ENCODE measurements around the gene PALLD. TPM values are rescaled to one million over a fixed set of nuclear protein-coding genes. Genes with fewer than 3 reads are reported as not detected.

Gene PALLD
- total RNA-seq, 5 donors from 2014 or later (not counting 1 experiment from before 2014, with no cell fraction given) = 0.56 to 1.9 (median 0.93) TPM

GRCh38 chr4:168832763-168833575, 336.1 kb downstream of the PALLD start:
- 19% methylated on average over 58 of the region's 59 CpGs for WGBS (ENCODE audit: insufficient coverage)
- CTCF ChIA-PET = interaction anchor here in 1 of 2 donors (1.3 kb wide), 1 partner anchor 11 kb away, joined by 3 read pairs; no protein-coding TSS in a partner anchor
- H3K4me1 Mint-ChIP-seq = peaks cover 12 to 15% (median 12%) of the 10 kb centered on the region in 3 donors
- Histone ChIP-seq H3K27me3 (replicated peaks in 1 of 2; ENCODE audit: control insufficient read depth in 2 of 2, extremely low read depth in 1 of 2, insufficient read depth in 2 of 2, low read length in 1 of 2) (peaks cover 2 to 24% of the 10 kb centered on the region in 2 experiments), H3K4me1 (ENCODE audit: control insufficient read depth in 1 of 2, extremely low read depth in 1 of 2, insufficient read depth in 2 of 2, low read length in 2 of 2) (peaks cover 0 to 20% of the 10 kb centered on the region in 2 experiments), H3K4me3 (ENCODE audit: control insufficient read depth in 1 of 2, extremely low read depth in 1 of 2, low read length in 1 of 2) (peak overlapping the region; percentile 57 to 80), H3K27ac (ENCODE audit: low read length) (no peak overlapping the region), H3K36me3 (ENCODE audit: control insufficient read depth in 2 of 2, extremely low read depth in 1 of 2, insufficient read depth in 1 of 2, low read length in 1 of 2) (no peaks in the 10 kb centered on the region), H3K9me3 (no peaks in the 10 kb centered on the region)
- DNase-seq (peak in 1 of 35 experiments; percentile 12), ATAC-seq (replicated peaks in 1 of 4) (peak in 2 of 4 experiments; percentile 10 to 29)
- POLR2A ChIA-PET = no interaction called here
- H3K36me3 Mint-ChIP-seq = no peaks in the 10 kb centered on the region
- no peaks in the 10 kb centered on the region for H3K9me3 Mint-ChIP-seq
- peak overlapping the region; percentile 71 to 81 (median 77) for H3K4me3 Mint-ChIP-seq
- no peak overlapping the region for H3K27ac Mint-ChIP-seq
- H3K27me3 Mint-ChIP-seq = peaks cover 38 to 67% of the 10 kb centered on the region in 2 donors

GRCh38 chr4:168833881-168834280, 337.0 kb downstream of the PALLD start:
- Histone ChIP-seq H3K27me3 (replicated peaks in 1 of 2; ENCODE audit: control insufficient read depth in 2 of 2, extremely low read depth in 1 of 2, insufficient read depth in 2 of 2, low read length in 1 of 2) (peaks cover 2 to 24% of the 10 kb centered on the region in 2 experiments), H3K4me3 (ENCODE audit: control insufficient read depth in 1 of 2, extremely low read depth in 1 of 2, low read length in 1 of 2) (no peak overlapping the region), H3K36me3 (ENCODE audit: control insufficient read depth in 2 of 2, extremely low read depth in 1 of 2, insufficient read depth in 1 of 2, low read length in 1 of 2) (no peaks in the 10 kb centered on the region), H3K27ac (ENCODE audit: low read length) (no peak overlapping the region), H3K4me1 (ENCODE audit: control insufficient read depth in 1 of 2, extremely low read depth in 1 of 2, insufficient read depth in 2 of 2, low read length in 2 of 2) (peaks cover 0 to 20% of the 10 kb centered on the region in 2 experiments), H3K9me3 (no peaks in the 10 kb centered on the region)
- H3K36me3 Mint-ChIP-seq = no peaks in the 10 kb centered on the region
- peak overlapping the region in 1 of 3 donors; percentile 4 for H3K4me3 Mint-ChIP-seq
- ChIA-PET POLR2A (no interaction called here), CTCF (interaction anchor here in 1 of 2 donors (1.3 kb wide), 1 partner anchor 10 kb away, joined by 3 read pairs; no protein-coding TSS in a partner anchor)
- H3K9me3 Mint-ChIP-seq = no peaks in the 10 kb centered on the region
- ATAC-seq (replicated peaks in 1 of 4) (no peak), DNase-seq (no peak)
- no CpG with 5 or more reads among the region's 2 CpGs for WGBS (ENCODE audit: insufficient coverage)
- peaks cover 12 to 15% (median 12%) of the 10 kb centered on the region in 3 donors for H3K4me1 Mint-ChIP-seq
- peaks cover 42 to 69% of the 10 kb centered on the region in 2 donors for H3K27me3 Mint-ChIP-seq
- no peak overlapping the region for H3K27ac Mint-ChIP-seq

- Histone ChIP-seq H3K4me3 (ENCODE audit: control insufficient read depth in 1 of 2, extremely low read depth in 1 of 2, low read length in 1 of 2) (no peak overlapping the region), H3K9me3 (no peaks in the 10 kb centered on the region), H3K36me3 (ENCODE audit: control insufficient read depth in 2 of 2, extremely low read depth in 1 of 2, insufficient read depth in 1 of 2, low read length in 1 of 2) (no peaks in the 10 kb centered on the region), H3K27ac (ENCODE audit: low read length) (no peak overlapping the region), H3K27me3 (replicated peaks in 1 of 2; ENCODE audit: control insufficient read depth in 2 of 2, extremely low read depth in 1 of 2, insufficient read depth in 2 of 2, low read length in 1 of 2) (peaks cover under 1 to 21% of the 10 kb centered on the region in 2 experiments), H3K4me1 (ENCODE audit: control insufficient read depth in 1 of 2, extremely low read depth in 1 of 2, insufficient read depth in 2 of 2, low read length in 2 of 2) (peaks cover 0 to 20% of the 10 kb centered on the region in 2 experiments)
- Mint-ChIP-seq H3K27ac (no peak overlapping the region), H3K27me3 (peaks cover 43 to 62% of the 10 kb centered on the region in 2 donors), H3K4me3 (no peak overlapping the region), H3K9me3 (no peaks in the 10 kb centered on the region), H3K4me1 (peaks cover 8 to 15% (median 9%) of the 10 kb centered on the region in 3 donors), H3K36me3 (no peaks in the 10 kb centered on the region)
- WGBS (ENCODE audit: insufficient coverage) = 98% methylated on average over 7 of the region's 9 CpGs
- DNase-seq (no peak), ATAC-seq (replicated peaks in 1 of 4) (no peak)
- ChIA-PET CTCF (interaction anchor here in 1 of 2 donors (0.8 kb wide), 1 partner anchor 99 kb away, joined by 3 read pairs; no protein-coding TSS in a partner anchor), POLR2A (no interaction called here)
These were observed 339.1 kb downstream of the PALLD start for GRCh38 chr4:168835880-168836454.

GRCh38 chr4:168836490-168836889, 339.6 kb downstream of the PALLD start:
- CTCF ChIA-PET = interaction anchor here in 1 of 2 donors (0.8 kb wide), 1 partner anchor 99 kb away, joined by 3 read pairs; no protein-coding TSS in a partner anchor
- peak in 1 of 35 experiments; percentile 16 for DNase-seq
- Mint-ChIP-seq H3K4me1 (peaks cover 3 to 11% (median 6%) of the 10 kb centered on the region in 3 donors), H3K27me3 (peaks cover 38 to 59% of the 10 kb centered on the region in 2 donors), H3K4me3 (no peak overlapping the region), H3K27ac (no peak overlapping the region), H3K9me3 (no peaks in the 10 kb centered on the region), H3K36me3 (no peaks in the 10 kb centered on the region)
- 81% methylated on average over 8 of the region's 9 CpGs for WGBS (ENCODE audit: insufficient coverage)
- peaks cover 0 to 19% of the 10 kb centered on the region in 2 experiments for H3K27me3 ChIP-seq (replicated peaks in 1 of 2; ENCODE audit: control insufficient read depth in 2 of 2, extremely low read depth in 1 of 2, insufficient read depth in 2 of 2, low read length in 1 of 2)
- no peaks in the 10 kb centered on the region for H3K36me3 ChIP-seq (ENCODE audit: control insufficient read depth in 2 of 2, extremely low read depth in 1 of 2, insufficient read depth in 1 of 2, low read length in 1 of 2)
- no peak for ATAC-seq (replicated peaks in 1 of 4)
- POLR2A ChIA-PET = no interaction called here
- no peak overlapping the region for H3K4me3 ChIP-seq (ENCODE audit: control insufficient read depth in 1 of 2, extremely low read depth in 1 of 2, low read length in 1 of 2)
- no peak overlapping the region for H3K27ac ChIP-seq (ENCODE audit: low read length)
- peaks cover 0 to 18% of the 10 kb centered on the region in 2 experiments for H3K4me1 ChIP-seq (ENCODE audit: control insufficient read depth in 1 of 2, extremely low read depth in 1 of 2, insufficient read depth in 2 of 2, low read length in 2 of 2)
- H3K9me3 ChIP-seq = no peaks in the 10 kb centered on the region

GRCh38 chr4:168837922-168838321, 341.1 kb downstream of the PALLD start:
- Mint-ChIP-seq H3K4me3 (no peak overlapping the region), H3K27ac (no peak overlapping the region), H3K9me3 (no peaks in the 10 kb centered on the region), H3K36me3 (no peaks in the 10 kb centered on the region), H3K4me1 (peaks cover 0 to 5% (median 4%) of the 10 kb centered on the region in 3 donors), H3K27me3 (peaks cover 36 to 57% of the 10 kb centered on the region in 2 donors)
- DNase-seq (no peak), ATAC-seq (replicated peaks in 1 of 4) (no peak)
- peaks cover 0 to 4% of the 10 kb centered on the region in 2 experiments for H3K27me3 ChIP-seq (replicated peaks in 1 of 2; ENCODE audit: control insufficient read depth in 2 of 2, extremely low read depth in 1 of 2, insufficient read depth in 2 of 2, low read length in 1 of 2)
- peaks cover 0 to 4% of the 10 kb centered on the region in 2 experiments for H3K4me1 ChIP-seq (ENCODE audit: control insufficient read depth in 1 of 2, extremely low read depth in 1 of 2, insufficient read depth in 2 of 2, low read length in 2 of 2)
- H3K36me3 ChIP-seq (ENCODE audit: control insufficient read depth in 2 of 2, extremely low read depth in 1 of 2, insufficient read depth in 1 of 2, low read length in 1 of 2) = no peaks in the 10 kb centered on the region
- no peaks in the 10 kb centered on the region for H3K9me3 ChIP-seq
- POLR2A ChIA-PET = no interaction called here
- H3K4me3 ChIP-seq (ENCODE audit: control insufficient read depth in 1 of 2, extremely low read depth in 1 of 2, low read length in 1 of 2) = no peak overlapping the region
- 100% methylated on average over 1 of the region's 4 CpGs for WGBS (ENCODE audit: insufficient coverage)
- H3K27ac ChIP-seq (ENCODE audit: low read length) = no peak overlapping the region
- CTCF ChIA-PET = interaction anchor here in 1 of 2 donors (0.6 kb wide), 1 partner anchor 43 kb away, joined by 3 read pairs; no protein-coding TSS in a partner anchor

- Mint-ChIP-seq H3K27ac (no peak overlapping the region), H3K36me3 (no peaks in the 10 kb centered on the region), H3K27me3 (peaks cover 34 to 51% of the 10 kb centered on the region in 2 donors), H3K4me3 (no peak overlapping the region), H3K4me1 (no peaks in the 10 kb centered on the region), H3K9me3 (no peaks in the 10 kb centered on the region)
- Histone ChIP-seq H3K4me3 (ENCODE audit: control insufficient read depth in 1 of 2, extremely low read depth in 1 of 2, low read length in 1 of 2) (no peak overlapping the region), H3K27ac (ENCODE audit: low read length) (no peak overlapping the region), H3K36me3 (ENCODE audit: control insufficient read depth in 2 of 2, extremely low read depth in 1 of 2, insufficient read depth in 1 of 2, low read length in 1 of 2) (no peaks in the 10 kb centered on the region), H3K9me3 (no peaks in the 10 kb centered on the region), H3K27me3 (replicated peaks in 1 of 2; ENCODE audit: control insufficient read depth in 2 of 2, extremely low read depth in 1 of 2, insufficient read depth in 2 of 2, low read length in 1 of 2) (peaks cover 0 to 5% of the 10 kb centered on the region in 2 experiments), H3K4me1 (ENCODE audit: control insufficient read depth in 1 of 2, extremely low read depth in 1 of 2, insufficient read depth in 2 of 2, low read length in 2 of 2) (no peaks in the 10 kb centered on the region)
- ATAC-seq (replicated peaks in 1 of 4) = no peak
- ChIA-PET POLR2A (no interaction called here), CTCF (no interaction called here)
- 82% methylated on average over 1 of the region's 3 CpGs for WGBS (ENCODE audit: insufficient coverage)
- no peak for DNase-seq
These were observed 343.0 kb downstream of the PALLD start for GRCh38 chr4:168839758-168840391.
